RWPE2 (cell line): ENCODE results near the gene GPR152.

Source experiments
- ATAC-seq: fragments of 200-7000 bp; cut with Tn5 transposase; 3 replicates; pipeline ENCODE4 v1.9.1; 2021; ENCODE audit warnings: low read depth
- DNase-seq: peaks from one replicate; pipeline ENCODE4 v3.0.0-alpha.2; 2020; ENCODE audit warnings: low spot score
- H3K27ac ChIP-seq: fragments of 450-650 bp; 2 replicates; pipeline ENCODE4 v1.5.1; 2017; ENCODE audit warnings: mild to moderate bottlenecking; ENCODE audit not compliant: poor library complexity, severe bottlenecking
- H3K27me3 ChIP-seq: fragments of 250-450 bp; sonication (Bioruptor Pico); 2 replicates; pipeline ENCODE4 v1.5.1; 2021; ENCODE audit warnings: mild to moderate bottlenecking, moderate library complexity; ENCODE audit not compliant: insufficient read depth, poor library complexity, severe bottlenecking
- H3K36me3 ChIP-seq: fragments of 250-450 bp; sonication (Bioruptor Pico); 2 replicates; pipeline ENCODE4 v1.5.1; 2020; ENCODE audit warnings: low read depth, mild to moderate bottlenecking, moderate library complexity
- H3K4me1 ChIP-seq: fragments of 250-450 bp; sonication (Bioruptor Pico); 2 replicates; pipeline ENCODE4 v1.5.1; 2021; ENCODE audit warnings: mild to moderate bottlenecking, moderate library complexity; ENCODE audit not compliant: insufficient read depth, poor library complexity, severe bottlenecking
- H3K4me3 ChIP-seq: fragments of 250-450 bp; sonication (Bioruptor Pico); 2 replicates; pipeline ENCODE4 v1.5.1; 2021; ENCODE audit warnings: mild to moderate bottlenecking, moderate library complexity; ENCODE audit not compliant: severe bottlenecking
- H3K9me3 ChIP-seq: fragments of 250-450 bp; sonication (Bioruptor Pico); 2 replicates; pipeline ENCODE4 v1.5.1; 2021; ENCODE audit warnings: mild to moderate bottlenecking, moderate library complexity; ENCODE audit not compliant: severe bottlenecking
- CTCF ChIP-seq: fragments of 450-650 bp; IDR thresholded peaks from one replicate; pipeline ENCODE4 v1.5.1; 2017; ENCODE audit warnings: mild to moderate bottlenecking, moderate library complexity; ENCODE audit not compliant: poor library complexity, severe bottlenecking

The GPR152 gene

GRCh38 chr11:67499808-67500483 is 47.4 kb upstream of the GPR152 start:
- DNase-seq (no peak), ATAC-seq (no peak)
- Histone ChIP-seq H3K4me1 (no peaks in the 10 kb centered on the region), H3K9me3 (no peaks in the 10 kb centered on the region), H3K4me3 (no peak overlapping the region), H3K27ac (no peak overlapping the region), H3K27me3 (no peaks in the 10 kb centered on the region), H3K36me3 (peaks cover 22% of the 10 kb centered on the region)
- TF ChIP-seq CTCF, result no peak

GRCh38 chr11:67498544-67498972 is 46.0 kb upstream of the GPR152 start:
- H3K36me3 ChIP-seq, result peaks cover 25% of the 10 kb centered on the region
- H3K4me1 ChIP-seq, result no peaks in the 10 kb centered on the region
- H3K27ac ChIP-seq, result no peak overlapping the region
- H3K9me3 ChIP-seq, result no peaks in the 10 kb centered on the region
- H3K4me3 ChIP-seq, result no peak overlapping the region
- TF ChIP-seq CTCF, result no peak
- no peak for ATAC-seq
- no peaks in the 10 kb centered on the region for H3K27me3 ChIP-seq
- peak; percentile 72 for DNase-seq

- no peaks in the 10 kb centered on the region for H3K9me3 ChIP-seq
- H3K27me3 ChIP-seq, result no peaks in the 10 kb centered on the region
- H3K4me1 ChIP-seq, result no peaks in the 10 kb centered on the region
- no peak overlapping the region for H3K4me3 ChIP-seq
- H3K27ac ChIP-seq, result no peak overlapping the region
- ATAC-seq (no peak), DNase-seq (no peak)
- no peak for TF ChIP-seq CTCF
- H3K36me3 ChIP-seq, result peaks cover 29% of the 10 kb centered on the region
These were observed 45.2 kb upstream of the GPR152 start for GRCh38 chr11:67497656-67498291.

- H3K4me1 ChIP-seq, result no peaks in the 10 kb centered on the region
- ATAC-seq, result no peak
These were observed 43.6 kb upstream of the GPR152 start for GRCh38 chr11:67496113-67496512.

More at GRCh38 chr11:67496113-67496512, 43.6 kb upstream of the GPR152 start:
- H3K4me3 ChIP-seq, result no peak overlapping the region
- DNase-seq, result peak; percentile 64
- H3K9me3 ChIP-seq, result no peaks in the 10 kb centered on the region
- no peak overlapping the region for H3K27ac ChIP-seq
- H3K27me3 ChIP-seq, result no peaks in the 10 kb centered on the region
- H3K36me3 ChIP-seq, result peaks cover 35% of the 10 kb centered on the region
- TF ChIP-seq CTCF, result no peak
